HG02798 (cell line): ENCODE data around the gene PDE4D.
A peak's percentile ranks its signal among the peaks of the same experiment; 100 is the strongest.

Experiments
- ATAC-seq: cut with Tn5 transposase; IDR thresholded peaks from one replicate; pipeline ENCODE4 v1.9.1; 2021; ENCODE audit warnings: mild to moderate bottlenecking; ENCODE audit not compliant: unreplicated experiment, poor library complexity

Gene PDE4D

GRCh38 chr5:59842999-59843398 lies 50.5 kb downstream of the PDE4D start:
- no peak for ATAC-seq

DNA sequence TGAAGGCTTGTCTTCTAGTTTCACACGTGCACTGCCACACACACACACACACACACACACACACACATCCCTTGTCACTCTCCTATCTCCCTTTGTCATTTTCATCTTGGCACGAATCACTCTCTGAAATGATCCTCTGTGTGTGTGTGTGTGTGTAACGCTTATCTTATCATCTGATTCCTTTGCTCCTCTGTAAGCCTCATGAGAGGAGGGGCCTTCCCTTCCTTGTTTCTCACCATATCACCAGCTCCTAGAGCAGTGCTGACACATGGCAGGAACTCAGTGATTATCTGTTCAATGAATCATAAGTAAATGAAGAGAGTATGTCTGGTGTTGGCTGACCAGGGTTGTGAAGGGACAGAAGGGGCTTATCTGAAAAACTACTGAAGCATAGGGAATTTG lies 53.3 kb downstream of the PDE4D start:
- ATAC-seq: no peak

- ATAC-seq: no peak
These were observed 54.5 kb downstream of the PDE4D start for GRCh38 chr5:59838989-59839388.

GRCh38 chr5:59838067-59838466 lies 55.5 kb downstream of the PDE4D start:
- no peak for ATAC-seq

- no peak for ATAC-seq
These were observed 56.5 kb downstream of the PDE4D start for GRCh38 chr5:59837071-59837470.

DNA sequence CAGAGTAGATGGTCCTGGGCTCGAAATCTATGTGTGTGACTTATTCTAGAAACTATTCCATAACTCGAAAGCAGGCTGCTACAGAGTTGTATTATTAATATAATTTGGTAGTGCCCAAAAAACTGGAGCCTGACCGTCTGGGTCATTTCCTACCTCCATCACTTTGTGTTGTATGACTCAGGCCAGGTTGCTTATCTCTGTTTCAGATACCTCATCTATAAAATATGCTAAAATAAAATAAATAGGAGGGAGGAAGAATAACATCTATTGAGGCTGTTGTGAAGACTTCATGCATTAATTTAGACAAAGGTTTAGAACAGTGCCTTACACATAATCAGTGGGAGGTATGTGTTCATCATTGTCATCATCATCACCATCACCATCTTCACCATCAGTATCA lies 57.7 kb downstream of the PDE4D start:
- ATAC-seq: no peak

GRCh38 chr5:59833448-59833847 lies 60.1 kb downstream of the PDE4D start:
- ATAC-seq: no peak

DNA sequence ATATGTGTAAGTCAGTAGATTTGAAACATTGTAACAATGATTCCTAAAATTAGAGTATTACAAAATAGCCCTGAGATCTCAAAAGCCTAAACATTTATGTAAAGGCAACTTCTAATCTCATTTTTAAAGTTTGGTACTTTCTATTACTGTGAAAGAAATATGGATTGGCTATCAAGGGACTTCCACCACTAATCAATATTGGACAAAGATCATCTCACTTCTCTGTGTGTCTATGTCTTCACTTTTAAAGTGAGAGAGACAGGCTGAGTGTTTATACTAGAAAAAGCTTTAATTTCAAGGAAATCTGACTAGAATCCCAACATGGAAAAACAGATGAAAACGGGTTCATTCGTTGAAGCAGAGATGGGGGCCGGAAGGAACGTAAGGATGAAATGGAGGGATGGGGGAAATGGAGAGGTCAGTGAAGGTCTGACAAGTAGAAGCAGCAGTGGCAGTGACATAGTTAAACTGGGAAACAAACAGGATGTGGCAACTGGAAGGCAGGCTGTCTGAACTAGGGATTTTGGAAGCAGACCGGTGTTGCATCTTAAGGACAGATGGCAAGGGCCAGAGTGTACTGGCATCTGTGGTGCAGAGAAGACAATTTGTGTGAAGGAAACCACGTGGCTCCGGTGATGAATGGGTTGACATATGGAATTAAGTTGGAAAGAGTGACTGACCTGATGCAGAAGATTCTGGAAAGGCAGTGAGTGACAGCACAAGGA lies 60.8 kb downstream of the PDE4D start:
- ATAC-seq: no peak

DNA sequence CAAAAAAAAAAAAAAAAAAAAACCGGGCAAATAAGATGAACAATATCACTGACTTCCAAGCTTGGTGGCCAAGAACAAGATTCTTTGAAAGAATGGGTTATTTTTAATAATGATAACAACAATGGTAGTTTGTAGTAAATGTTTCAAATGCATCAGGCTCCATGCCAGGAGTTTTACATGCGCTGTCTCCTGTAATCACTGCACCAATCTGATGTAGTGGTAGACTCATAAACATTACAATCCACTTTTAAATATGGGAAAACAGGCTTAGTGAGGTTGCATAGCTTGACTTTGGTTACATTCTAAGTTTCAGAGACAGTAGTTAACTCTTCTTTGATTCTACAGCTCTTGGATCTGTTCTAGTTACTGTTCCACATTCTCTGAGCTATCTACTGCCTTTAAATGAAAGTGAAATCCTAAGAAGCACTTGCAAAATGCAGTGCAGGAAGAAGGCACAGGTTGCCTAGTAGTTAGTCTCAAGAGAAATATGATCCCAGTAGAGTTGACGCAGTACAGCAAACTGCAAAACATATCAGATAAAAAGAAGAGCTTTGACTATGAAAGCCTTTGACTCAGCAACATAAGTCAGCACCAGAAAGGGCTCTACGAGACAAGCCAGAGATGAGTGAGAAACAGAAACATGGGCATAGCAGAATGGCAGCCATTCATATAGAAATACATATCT lies 62.1 kb downstream of the PDE4D start:
- peak; percentile 82 for ATAC-seq

DNA sequence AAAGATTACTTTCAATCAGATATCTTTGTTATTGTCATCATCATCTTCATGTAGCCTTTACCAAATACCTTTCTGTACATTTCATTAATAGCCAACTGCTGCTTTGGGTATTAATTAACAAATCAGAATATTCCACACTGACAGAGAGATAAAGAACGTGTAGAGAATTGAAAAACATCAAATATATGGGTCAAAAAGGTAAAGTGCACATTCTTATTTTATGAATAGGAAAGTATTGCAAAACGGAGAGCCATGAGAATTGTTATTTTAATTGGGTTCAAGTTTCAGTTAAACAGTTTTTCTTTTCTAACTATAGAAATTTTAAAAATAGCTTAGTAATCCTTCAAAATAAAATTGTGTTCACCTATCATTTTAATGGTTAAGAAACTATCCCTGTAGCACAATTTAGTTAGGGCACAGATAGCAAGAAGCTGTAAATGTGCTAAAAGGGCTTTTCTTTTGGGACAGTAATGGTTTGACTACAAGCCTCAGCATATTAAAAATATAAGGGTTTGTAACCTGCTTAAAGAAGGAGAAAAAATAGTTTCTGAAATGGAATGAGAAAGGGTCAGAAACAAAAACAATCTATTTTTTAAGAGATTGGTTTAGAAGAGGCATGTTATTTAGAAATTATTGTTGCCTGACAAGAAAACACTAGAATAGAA lies 62.9 kb downstream of the PDE4D start:
- ATAC-seq: no peak

GRCh38 chr5:59829922-59830321 lies 63.6 kb downstream of the PDE4D start:
- no peak for ATAC-seq

GRCh38 chr5:59829386-59829785 lies 64.1 kb downstream of the PDE4D start:
- ATAC-seq: no peak

DNA sequence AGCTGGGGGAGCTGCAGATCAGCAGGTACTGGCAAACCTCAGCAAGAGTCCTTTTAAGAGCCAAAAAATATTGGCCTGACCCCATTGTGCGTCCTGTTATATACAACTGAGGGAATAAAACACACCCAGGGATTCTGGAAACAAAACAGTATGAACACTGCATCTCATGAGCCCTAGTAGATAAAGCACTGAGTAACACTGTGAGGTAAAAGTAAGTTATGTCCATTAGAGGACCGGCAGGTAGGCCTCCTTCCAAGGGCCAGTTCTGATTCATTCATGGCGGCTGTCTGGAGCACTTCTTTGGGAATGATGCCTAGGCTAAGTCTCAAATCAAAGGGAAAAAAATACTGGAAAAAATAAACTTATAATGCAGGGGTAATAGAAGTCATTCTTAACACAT lies 64.9 kb downstream of the PDE4D start:
- no peak for ATAC-seq

- ATAC-seq: no peak
These were observed 66.5 kb downstream of the PDE4D start for GRCh38 chr5:59826996-59827395.

DNA sequence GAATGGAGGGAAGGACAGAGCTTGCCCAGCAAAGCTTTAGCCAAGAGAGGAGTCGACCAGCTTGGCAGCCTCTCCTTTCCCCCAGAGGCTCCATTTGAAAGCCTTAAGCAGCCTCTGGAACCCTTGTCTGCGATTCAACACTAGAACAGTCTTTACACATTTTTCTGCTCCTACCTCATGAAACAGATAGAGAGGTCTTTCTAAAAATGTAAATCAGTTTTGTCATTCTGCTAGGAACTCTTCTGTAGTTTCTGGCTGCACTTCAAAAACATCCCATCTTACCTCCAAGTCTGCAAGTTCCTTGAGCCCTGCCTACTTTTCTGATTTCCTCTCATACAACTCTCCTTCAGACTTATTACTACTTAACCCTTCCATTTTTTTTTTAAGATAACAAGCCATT lies 70.1 kb downstream of the PDE4D start:
- ATAC-seq: no peak

DNA sequence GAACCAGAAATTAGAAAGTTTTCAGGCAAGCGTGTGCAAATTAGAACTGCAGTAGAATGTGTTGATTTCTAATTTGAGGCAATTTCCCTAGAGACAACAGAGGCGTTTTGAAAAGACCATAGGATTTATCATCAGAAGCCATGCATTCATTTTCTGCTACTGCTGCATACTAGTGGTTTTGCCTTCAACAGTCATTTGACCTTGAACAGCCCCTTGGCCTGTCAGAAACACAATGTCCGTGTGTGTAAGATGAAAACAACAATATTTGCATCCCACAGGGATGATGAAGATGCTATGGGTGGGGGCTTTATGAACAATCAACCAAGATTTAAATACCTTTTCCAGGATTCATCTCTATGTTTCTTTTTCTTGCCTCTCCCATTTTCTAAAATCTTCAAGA lies 73.7 kb downstream of the PDE4D start:
- no peak for ATAC-seq

- ATAC-seq: no peak
These were observed 76.0 kb downstream of the PDE4D start for GRCh38 chr5:59817536-59817935.

- ATAC-seq: no peak
These were observed 76.7 kb downstream of the PDE4D start for GRCh38 chr5:59816654-59817300.

- no peak for ATAC-seq
These were observed 79.0 kb downstream of the PDE4D start for GRCh38 chr5:59814537-59814872.

DNA sequence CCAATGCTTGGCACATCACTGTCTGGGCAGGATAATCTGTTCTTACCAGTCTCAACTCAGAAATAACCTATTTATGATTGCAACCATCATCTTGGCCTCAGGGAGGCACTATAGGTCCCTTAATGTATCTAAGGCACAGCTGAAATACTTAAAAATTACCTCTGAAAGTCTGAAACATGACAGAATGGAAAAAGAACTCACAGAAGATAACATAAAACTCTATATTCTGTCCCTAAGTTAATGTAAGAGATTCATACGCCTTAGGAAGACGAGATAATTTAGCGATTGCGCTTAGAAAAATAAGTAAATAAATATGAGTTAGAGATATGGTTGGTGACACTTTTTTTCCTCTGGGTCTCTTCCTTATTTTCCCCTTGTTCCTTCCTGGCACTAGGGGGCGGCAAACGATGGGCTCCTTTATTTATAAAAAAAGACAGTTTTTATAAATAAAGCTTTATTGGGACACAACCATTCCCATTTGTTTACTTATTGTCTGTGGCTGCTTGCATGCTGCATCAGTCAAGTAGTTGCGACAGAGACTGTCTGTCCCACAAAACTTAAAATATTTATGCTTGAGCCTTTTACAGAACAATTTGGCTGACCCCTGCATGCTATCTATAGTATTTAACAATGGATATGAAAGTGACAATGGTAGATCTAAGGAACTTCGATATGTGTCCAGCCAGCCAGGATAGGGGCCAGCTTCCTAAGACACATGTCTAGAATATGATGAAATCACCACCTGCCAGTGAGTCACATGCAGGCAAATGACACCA lies 79.6 kb downstream of the PDE4D start:
- peak; percentile 58 for ATAC-seq
